Activated CD8-positive, alpha-beta memory T cell treated with anti-CD3 and anti-CD28 coated beads for 1 hour (primary cell): ENCODE data around the gene KMT2C.

Experiments used
- DNase-seq, 2 donors: peaks; one replicate each; pipeline ENCODE4 v3.0.0-alpha.2; 2020; ENCODE audit warnings: low read depth in 1 of 2; ENCODE audit errors: extremely low read depth in 1 of 2

Gene KMT2C

GRCh38 chr7:152152267-152152666, 283.5 kb downstream of the KMT2C start:
- no peak for DNase-seq

- DNase-seq, result no peak
Measured at GRCh38 chr7:152149363-152149762, 286.4 kb downstream of the KMT2C start.

GRCh38 chr7:152148706-152149105, 287.1 kb downstream of the KMT2C start:
- DNase-seq, result no peak

DNA sequence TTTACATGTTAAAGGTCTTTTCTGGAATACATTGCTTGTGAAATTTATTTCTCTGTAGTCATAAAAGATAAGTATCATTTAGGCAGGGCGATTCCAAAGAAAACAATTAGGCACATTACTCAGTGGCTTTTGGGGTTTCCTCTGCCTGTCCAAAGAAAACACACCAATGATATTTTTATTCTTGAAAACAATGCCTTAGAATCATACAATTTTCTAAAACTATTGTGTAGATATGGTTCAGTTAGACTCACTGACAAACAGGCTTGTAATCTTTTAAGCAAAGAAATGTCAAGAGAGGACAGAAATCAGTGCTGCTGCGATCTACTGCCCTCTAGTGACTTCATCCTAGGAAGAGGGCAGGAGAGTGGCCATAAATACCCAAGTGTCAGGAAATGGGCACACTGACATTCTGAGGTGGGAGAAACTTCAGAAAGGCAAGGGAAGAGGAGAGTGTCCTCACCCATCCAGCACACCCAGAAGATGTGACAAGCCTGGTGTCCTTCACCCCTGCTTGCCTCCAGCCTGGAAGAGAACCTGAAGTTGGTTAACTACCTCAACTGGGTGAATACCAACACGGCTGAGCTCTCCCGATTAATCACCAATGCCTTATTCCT, 289.8 kb downstream of the KMT2C start:
- DNase-seq, result no peak

DNA sequence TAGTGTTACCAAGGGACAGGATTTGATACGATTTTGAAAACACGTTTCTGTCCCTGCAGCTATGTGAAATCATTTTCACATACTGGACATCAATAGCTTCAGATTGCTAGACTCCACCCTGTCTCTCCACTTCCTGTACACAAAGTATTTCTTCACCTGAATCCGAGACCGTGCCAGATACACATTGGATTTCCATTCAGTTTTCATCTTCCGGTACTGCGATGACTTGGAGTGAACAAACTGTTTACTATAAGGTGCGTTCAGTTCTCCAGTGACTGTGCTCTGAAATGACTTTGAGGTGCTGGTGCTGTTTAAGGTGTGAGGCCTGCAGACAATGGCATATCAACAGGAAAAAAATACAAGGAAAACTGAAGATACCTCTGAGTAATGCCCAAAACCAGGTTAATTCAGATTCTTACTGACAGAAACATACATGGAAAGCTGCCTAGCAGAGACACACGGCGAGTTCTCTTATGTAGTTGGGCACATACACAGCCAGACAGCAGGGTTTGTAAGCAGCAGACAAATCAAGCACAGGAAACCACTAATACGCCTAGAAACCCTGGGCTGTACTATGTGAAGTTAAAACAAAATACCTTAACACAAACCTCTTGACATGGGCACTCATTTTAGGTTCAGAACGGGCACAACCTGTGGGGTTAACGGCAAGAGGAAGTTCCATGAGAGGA, 291.1 kb downstream of the KMT2C start:
- DNase-seq, result no peak

DNA sequence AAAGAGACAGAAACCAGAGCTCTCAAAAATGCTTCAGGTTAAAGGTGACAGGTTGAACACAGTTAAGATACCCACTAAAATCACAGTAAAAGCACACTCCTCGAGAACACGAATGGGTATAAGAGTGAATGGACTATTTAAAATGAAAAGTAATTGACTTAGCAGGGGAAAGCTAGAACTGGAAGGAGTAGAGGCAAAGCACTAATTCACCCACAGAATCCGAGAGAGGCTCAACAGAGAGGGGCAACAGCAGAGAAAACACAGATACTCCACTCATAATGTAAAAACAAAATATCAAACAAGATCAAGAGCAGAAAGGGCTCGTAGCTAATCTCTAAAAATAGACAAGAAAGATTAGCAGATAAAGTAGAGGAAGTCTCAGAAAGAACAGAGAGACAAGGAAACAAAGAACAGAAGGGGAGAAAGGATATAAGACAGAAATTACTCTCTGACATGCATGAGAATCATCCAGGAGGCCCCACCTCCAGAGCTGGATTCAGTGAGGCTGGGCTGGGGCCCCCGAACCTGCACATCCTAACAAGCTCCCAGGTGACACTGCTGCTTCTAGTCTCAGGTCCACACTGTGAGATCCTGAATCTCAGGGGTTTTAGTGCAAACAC, 292.7 kb downstream of the KMT2C start:
- DNase-seq, result no peak

GRCh38 chr7:152140560-152140959, 295.2 kb downstream of the KMT2C start:
- no peak for DNase-seq

DNA sequence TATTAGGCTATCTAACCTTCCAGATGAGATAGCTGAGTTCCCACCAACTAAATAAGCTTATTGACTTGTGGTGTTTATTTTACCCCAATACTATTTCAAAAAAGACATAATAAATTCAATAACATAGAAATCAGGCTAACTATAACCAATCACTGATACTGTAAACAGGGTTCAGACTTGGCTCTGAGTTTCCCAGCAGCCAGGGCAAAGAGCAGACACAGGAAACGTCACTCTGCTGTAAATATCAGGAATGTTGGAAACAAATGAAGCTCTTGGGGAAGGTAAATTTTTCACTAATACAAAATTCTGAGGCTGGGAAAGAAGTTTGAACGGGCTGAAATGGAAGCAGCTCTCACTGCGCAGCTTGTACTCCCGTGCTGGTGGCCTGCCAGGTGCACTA, 295.7 kb downstream of the KMT2C start:
- DNase-seq, result no peak

DNA sequence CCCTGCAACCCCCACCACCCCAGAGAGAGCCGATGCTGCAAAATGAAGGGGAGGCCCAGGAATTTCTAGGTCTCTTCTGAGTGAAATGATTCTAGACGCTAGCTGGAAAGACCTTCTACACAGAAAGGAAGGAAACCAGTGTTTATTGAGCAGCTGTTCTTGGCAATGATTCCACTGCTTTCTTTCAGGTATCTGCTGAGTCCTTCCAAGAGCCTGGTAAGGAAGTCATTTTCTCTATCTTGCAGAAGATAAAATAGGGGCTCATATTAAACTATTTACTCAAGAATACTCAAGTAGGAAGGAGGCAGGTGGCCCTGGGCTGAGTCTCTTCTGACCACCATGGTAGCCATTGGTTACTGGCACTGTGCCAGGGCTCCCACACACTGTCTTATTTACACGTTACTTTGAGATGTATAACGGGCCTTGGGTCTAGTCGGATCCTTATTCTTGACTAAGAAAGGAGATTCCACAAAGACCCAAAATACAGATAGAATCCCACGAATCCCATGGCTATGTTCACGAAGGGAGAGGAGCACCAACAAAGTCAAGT, 298.3 kb downstream of the KMT2C start:
- no peak for DNase-seq

GRCh38 chr7:152136686-152137085, 299.1 kb downstream of the KMT2C start:
- no peak for DNase-seq

GRCh38 chr7:152133804-152134203, 302.0 kb downstream of the KMT2C start:
- no peak for DNase-seq

- DNase-seq, result no peak
Measured at GRCh38 chr7:152132812-152133211, 303.0 kb downstream of the KMT2C start.

GRCh38 chr7:152131981-152132494, 303.8 kb downstream of the KMT2C start:
- DNase-seq, result no peak

GRCh38 chr7:152130658-152131590, 304.9 kb downstream of the KMT2C start:
- no peak for DNase-seq

GRCh38 chr7:152129682-152130081, 306.1 kb downstream of the KMT2C start:
- no peak for DNase-seq

- DNase-seq, result no peak
Measured at GRCh38 chr7:152128741-152129461, 306.9 kb downstream of the KMT2C start.

- no peak for DNase-seq
Measured at GRCh38 chr7:152128252-152128651, 307.6 kb downstream of the KMT2C start.

- DNase-seq, result no peak
Measured at GRCh38 chr7:152127229-152127628, 308.6 kb downstream of the KMT2C start.

DNA sequence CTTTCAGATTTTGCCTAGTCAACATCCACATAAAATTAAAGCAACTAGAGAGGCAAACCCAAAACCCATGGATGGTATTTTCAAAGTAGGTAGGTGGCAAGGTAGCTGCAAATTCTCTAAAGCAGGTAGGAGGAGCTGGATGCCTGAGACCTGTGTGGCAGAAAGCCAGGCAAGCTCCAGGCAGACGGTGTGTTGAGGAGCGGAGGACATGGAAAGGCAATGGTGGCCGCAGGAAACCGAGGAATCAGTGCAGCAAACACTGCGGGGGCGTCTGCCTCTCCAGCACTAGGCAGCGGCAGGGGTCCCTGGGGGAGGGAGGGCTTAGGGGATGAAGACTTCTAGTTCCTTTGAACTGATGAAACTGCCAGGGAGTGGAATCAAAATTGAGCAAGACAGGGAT, 309.1 kb downstream of the KMT2C start:
- no peak for DNase-seq

DNA sequence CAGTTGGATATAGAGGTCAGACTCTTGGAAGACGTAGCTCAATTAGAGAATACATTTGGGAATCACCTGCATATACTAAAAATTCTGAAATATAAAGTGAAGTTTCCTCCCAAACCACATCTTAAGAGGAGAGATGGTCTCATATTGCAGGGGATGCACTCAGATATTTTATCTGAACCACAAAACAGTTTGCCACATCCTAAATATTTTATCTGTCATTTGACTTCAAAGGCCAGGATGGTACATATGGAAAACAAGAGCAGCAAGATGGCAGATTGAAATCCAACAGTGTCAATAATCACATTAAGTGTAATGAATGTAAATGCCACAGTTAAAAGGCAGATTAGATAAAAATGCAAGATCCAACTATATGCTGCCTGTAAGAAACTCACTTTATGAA, 313.3 kb downstream of the KMT2C start:
- DNase-seq, result no peak
